Stimulated activated naive CD8-positive, alpha-beta T cell treated with anti-CD3 and anti-CD28 coated beads, Interleukin-15, Interleukin-2, amounts not matched to agents 100 ng/mL and 50 ng/mL, for 24 hours (primary cell): ENCODE data around the gene LMO4.

ENCODE experiments used
- H3K27ac Mint-ChIP-seq: one replicate; pipeline ENCODE4 v1.8.0; 2021; ENCODE audit warnings: mild to moderate bottlenecking, mixed read lengths
- H3K27me3 Mint-ChIP-seq: one replicate; pipeline ENCODE4 v1.8.0; 2021; ENCODE audit warnings: mixed read lengths
- H3K36me3 Mint-ChIP-seq: one replicate; pipeline ENCODE4 v1.8.0; 2021; ENCODE audit warnings: low read depth, mixed read lengths
- H3K4me1 Mint-ChIP-seq: one replicate; pipeline ENCODE4 v1.8.0; 2021; ENCODE audit warnings: low read depth, mixed read lengths
- H3K4me3 Mint-ChIP-seq: one replicate; pipeline ENCODE4 v1.8.0; 2021; ENCODE audit warnings: mild to moderate bottlenecking, mixed read lengths
- H3K9me3 Mint-ChIP-seq: one replicate; pipeline ENCODE4 v1.8.0; 2021; ENCODE audit warnings: mixed read lengths

LMO4 gene

DNA sequence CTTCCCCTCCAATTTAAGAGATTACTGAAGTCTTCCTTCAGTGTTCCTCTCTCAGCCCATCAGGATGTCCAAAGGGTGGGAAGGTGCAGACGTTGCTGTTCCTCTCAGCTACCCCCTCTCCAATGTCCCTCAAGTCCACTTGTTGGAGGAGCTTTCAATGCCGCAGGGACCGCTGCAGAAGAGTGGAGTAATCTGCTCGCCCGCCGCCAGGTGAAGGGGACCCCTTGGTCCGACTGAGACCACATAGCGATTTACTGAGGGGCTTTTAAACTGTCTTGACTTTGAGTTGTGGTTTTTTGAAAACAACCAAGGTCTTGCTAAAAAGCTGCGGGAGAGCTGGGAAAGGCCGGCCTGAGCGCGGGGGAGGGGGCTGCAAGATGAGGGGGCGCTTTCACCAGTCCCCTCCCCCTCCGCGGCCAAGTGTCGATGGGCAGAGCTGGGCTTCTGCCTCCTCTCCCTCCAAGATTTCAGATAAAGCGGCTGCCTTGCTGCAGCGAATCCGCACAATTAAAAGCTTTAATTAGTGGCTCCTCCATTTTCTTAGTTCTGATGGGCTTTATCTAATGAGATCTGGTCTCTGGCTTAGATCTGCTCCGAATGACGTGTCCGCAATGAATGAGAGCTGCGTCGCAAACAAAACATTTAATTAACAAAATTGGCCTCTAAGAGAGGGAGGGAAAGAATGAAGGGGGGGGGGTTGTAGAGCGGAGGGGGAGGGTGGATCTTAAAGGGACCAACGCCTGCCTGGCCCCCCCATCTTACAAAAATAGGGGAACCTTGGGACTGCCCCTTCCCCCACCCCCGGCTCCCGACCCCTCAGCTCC, 5.9 kb downstream of the LMO4 start:
- Mint-ChIP-seq H3K27ac (peak overlapping the region; percentile 96), H3K27me3 (no peaks in the 10 kb centered on the region), H3K4me3 (peak overlapping the region; percentile 84), H3K4me1 (peaks cover 83% of the 10 kb centered on the region), H3K9me3 (no peaks in the 10 kb centered on the region), H3K36me3 (peaks cover 28% of the 10 kb centered on the region)

DNA sequence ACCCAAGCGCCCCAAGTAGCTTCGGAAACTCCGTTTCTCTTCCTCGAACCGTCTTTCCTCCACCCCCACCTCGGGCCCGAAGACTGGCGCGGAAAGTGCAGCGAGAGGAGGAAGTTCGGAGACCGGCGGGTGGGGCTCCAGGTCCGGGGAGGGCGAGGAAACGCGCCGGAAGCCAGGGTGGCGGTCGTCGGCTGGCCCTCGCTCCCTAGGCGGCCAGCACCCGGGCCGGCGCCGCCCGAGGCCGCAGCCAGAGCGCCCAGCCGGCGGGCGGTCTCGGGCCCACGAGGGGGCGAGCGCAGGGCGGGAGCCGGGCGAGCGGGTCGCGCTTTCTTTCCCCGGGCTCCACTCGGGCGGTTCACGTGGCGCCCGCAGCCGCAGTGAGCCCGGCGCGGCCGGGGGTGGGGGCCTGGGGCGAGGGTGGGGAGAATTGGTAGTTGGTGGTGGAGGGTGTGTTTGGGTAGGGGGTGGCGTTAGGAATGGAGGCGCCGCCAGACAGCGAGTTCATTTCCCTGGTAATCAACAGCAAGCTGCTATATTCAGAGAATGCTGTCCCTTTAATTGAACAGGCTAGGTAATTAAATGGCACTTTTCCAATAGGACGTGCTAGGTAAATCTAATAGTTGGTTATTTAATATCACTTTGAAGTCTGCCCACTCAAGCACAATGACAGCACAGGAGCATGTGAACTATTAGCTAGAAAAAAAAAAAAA, 6.7 kb downstream of the LMO4 start:
- Mint-ChIP-seq H3K4me1 (peaks cover 79% of the 10 kb centered on the region), H3K4me3 (peak overlapping the region; percentile 84), H3K27ac (peak overlapping the region; percentile 96), H3K27me3 (no peaks in the 10 kb centered on the region), H3K9me3 (no peaks in the 10 kb centered on the region), H3K36me3 (peaks cover 35% of the 10 kb centered on the region)

DNA sequence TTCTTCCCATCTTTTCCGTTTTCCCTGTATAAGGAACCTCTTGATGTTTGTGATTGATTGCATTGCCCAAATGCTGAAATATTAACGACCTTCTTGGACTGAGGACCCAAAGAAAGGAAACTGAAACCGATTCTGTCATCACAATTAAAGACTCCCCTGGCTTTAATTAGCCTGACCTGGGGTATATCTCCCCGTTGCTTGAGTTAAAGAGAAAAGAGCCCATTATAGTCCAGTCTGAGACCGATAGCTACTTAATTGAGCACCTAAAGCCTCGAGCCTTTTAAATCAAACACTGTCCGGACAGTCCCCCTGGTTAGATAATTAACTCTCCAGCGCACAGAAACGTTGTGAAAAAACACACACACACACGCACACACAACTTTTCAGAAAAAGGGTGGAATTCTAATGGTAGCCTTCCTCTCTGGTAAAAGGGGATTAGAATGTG, 8.0 kb downstream of the LMO4 start:
- peak overlapping the region; percentile 23 for H3K27ac Mint-ChIP-seq
- H3K9me3 Mint-ChIP-seq = no peaks in the 10 kb centered on the region
- peaks cover 70% of the 10 kb centered on the region for H3K4me1 Mint-ChIP-seq
- no peaks in the 10 kb centered on the region for H3K27me3 Mint-ChIP-seq
- H3K4me3 Mint-ChIP-seq = peak overlapping the region; percentile 80
- H3K36me3 Mint-ChIP-seq = peaks cover 49% of the 10 kb centered on the region

DNA sequence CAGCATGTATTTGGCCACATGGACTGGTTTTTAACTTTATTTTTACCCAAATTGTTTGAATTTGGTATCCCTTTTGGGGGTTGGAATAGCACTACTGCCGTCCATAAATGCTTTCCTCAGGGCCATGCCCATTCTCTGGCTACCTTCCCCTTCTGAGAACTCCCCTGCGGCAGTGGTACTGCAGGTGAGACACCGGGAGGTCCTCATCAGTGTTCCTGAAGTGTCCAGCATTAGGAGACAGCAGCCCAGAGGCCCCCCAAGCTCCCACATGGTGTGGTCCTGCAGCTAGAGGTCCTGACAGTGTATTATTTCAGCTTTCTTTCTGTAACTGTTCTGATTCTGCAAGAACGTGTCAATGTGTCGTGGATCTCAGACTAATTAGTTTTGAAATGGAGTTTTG, 8.9 kb downstream of the LMO4 start:
- H3K4me1 Mint-ChIP-seq = peaks cover 61% of the 10 kb centered on the region
- no peaks in the 10 kb centered on the region for H3K27me3 Mint-ChIP-seq
- H3K4me3 Mint-ChIP-seq = no peak overlapping the region
- H3K9me3 Mint-ChIP-seq = no peaks in the 10 kb centered on the region
- H3K36me3 Mint-ChIP-seq = peaks cover 50% of the 10 kb centered on the region
- no peak overlapping the region for H3K27ac Mint-ChIP-seq

DNA sequence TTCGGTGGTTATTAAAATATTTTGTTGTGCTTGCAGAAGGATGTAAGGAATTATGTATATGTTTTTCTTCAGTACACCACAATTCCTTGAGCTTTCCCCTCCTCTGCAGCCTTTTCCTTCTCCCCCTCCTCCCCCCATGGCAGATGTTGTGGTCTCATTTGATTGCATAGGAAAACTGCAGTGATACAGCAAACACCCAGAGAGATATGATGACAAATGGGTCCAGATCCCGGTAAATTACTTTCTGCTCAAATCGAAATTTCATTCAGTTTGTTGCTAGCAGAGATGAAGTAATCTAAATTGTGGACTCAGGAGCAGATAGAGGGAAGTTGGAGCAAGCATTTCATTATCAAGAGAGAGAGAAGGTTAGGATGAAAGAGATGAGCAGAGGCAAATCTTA, 9.9 kb downstream of the LMO4 start:
- Mint-ChIP-seq H3K27me3 (no peaks in the 10 kb centered on the region), H3K9me3 (no peaks in the 10 kb centered on the region), H3K36me3 (peaks cover 50% of the 10 kb centered on the region), H3K4me1 (peaks cover 51% of the 10 kb centered on the region), H3K27ac (no peak overlapping the region), H3K4me3 (no peak overlapping the region)

DNA sequence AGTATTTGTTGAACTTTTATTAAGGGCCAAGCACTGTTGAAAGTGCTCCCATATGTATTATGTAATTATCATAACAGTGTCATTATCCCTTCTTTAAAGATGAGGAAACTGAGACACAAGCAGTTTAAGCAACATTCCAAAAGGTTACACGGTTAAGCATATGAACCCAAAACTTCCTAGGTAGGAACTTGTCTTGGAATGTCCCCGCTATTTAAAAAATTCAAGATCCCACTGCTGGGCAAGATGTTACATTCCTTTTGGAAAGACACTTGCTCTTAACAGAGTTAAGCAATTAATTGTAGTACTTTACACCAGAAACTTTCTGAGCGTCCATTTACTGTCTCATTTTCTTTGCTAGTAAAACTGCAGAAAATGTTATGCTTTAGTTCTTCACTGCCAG, 15.6 kb downstream of the LMO4 start:
- peaks cover 3% of the 10 kb centered on the region for H3K4me1 Mint-ChIP-seq
- H3K27me3 Mint-ChIP-seq = no peaks in the 10 kb centered on the region
- no peak overlapping the region for H3K27ac Mint-ChIP-seq
- no peaks in the 10 kb centered on the region for H3K9me3 Mint-ChIP-seq
- H3K36me3 Mint-ChIP-seq = peaks cover 52% of the 10 kb centered on the region
- H3K4me3 Mint-ChIP-seq = no peak overlapping the region

DNA sequence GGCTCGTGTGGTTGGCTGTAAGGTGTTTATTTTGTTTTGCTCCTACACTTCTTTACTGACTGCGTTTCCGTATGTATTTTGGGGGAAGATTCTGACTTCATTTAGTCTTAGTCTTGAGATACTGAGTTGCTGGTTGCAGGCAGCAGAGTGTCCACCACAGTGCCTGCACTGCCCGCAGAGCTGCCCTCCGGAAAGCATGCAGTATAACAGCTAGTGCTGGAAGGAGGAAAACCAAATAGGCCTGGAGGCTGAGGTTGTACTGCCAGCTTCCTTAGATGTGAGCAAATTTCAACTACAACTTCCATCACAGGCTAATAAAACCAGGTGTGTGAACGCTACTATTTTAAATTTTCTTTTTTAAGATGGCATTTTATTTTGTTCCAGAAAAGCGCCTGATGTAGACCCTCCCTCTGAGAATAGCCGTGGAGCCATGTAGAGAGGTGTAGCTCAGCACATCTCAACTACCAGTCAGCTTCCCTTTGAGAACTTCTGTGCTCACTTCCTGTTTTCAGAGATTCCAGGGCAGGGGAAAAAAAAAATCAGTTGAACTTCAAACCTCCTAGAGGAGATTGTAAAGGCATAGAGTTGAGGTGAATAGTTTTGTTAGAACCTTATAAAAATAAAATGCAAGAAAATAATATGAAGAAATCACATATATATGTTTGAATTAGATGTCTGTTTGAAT, 17.6 kb downstream of the LMO4 start:
- no peak overlapping the region for H3K4me3 Mint-ChIP-seq
- H3K27me3 Mint-ChIP-seq = no peaks in the 10 kb centered on the region
- H3K27ac Mint-ChIP-seq = no peak overlapping the region
- H3K36me3 Mint-ChIP-seq = peaks cover 32% of the 10 kb centered on the region
- no peaks in the 10 kb centered on the region for H3K4me1 Mint-ChIP-seq
- H3K9me3 Mint-ChIP-seq = no peaks in the 10 kb centered on the region

DNA sequence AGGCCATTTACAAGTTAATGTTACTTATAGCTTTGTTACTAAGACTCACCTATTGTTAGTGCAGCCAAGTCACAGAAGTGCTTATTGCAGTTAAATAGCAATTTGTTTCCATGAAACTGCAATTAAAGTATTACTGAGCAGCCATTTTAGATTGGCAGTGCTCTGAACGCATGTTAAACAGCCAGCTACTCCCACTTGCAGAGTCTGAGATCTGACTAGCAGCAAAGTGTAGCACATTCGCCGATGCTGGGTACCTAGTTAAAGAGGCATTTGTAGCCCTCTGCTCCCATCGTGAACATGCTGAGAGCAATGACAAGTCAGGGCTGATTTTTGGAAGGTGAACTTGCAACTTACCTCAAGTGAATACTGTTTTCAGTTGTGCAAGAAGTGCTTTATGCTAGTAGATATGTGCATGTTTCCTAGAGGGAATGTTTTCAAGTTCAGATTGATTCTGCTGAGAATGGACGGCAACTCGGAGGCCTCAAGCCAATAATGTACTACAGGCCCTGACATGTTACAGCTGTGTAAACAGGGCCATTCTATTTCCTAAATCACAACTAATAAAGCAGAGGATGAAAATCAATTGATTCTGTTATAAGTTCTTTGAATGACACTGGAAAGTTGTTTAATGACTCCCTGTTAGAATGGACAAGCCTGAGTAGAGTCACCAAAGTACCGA, 19.8 kb downstream of the LMO4 start:
- Mint-ChIP-seq H3K4me1 (no peaks in the 10 kb centered on the region), H3K36me3 (peaks cover 16% of the 10 kb centered on the region), H3K9me3 (no peaks in the 10 kb centered on the region), H3K27ac (no peak overlapping the region), H3K4me3 (no peak overlapping the region), H3K27me3 (no peaks in the 10 kb centered on the region)

DNA sequence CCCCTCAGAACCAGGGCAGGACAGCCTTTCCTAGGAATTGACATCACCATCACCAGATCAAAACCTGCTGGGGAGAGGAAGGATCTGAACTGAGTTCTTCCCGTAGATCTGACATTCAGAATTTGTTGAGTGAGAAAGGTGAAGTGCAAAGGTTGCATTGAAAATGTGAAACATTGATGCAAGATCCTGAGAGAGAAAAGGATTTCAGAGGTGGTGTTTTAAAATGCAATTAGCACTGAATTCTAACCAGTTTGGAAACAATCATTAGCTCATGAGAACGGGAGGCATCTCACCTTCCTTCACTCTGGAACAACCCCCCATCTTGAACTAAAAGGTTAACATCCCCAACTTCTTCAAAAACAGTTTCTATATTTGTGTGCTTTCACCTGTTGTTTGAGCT, 20.4 kb downstream of the LMO4 start:
- no peaks in the 10 kb centered on the region for H3K9me3 Mint-ChIP-seq
- H3K27me3 Mint-ChIP-seq = no peaks in the 10 kb centered on the region
- H3K4me3 Mint-ChIP-seq = no peak overlapping the region
- H3K4me1 Mint-ChIP-seq = no peaks in the 10 kb centered on the region
- H3K27ac Mint-ChIP-seq = no peak overlapping the region
- H3K36me3 Mint-ChIP-seq = peaks cover 12% of the 10 kb centered on the region

DNA sequence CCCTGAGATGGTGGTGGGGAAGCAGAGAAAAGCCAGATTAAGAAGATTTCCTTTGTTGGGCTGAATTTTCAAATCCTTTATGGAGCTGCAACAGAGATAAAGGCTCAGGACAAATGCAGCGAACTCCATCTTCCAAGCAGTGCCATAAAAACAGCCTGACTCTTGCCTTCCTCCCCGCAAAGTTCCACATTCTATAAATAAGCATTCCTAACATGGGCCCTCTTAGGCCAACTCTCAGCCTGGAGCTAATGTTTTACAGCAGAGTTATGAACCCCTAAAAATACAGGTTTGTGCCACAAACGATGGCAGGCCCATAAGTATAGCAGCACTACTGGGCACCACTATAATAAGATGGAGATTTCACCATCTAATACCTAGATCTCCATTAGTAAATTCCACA, 27.2 kb downstream of the LMO4 start:
- H3K27me3 Mint-ChIP-seq = no peaks in the 10 kb centered on the region
- H3K4me3 Mint-ChIP-seq = no peak overlapping the region
- no peaks in the 10 kb centered on the region for H3K9me3 Mint-ChIP-seq
- H3K27ac Mint-ChIP-seq = no peak overlapping the region
- H3K4me1 Mint-ChIP-seq = no peaks in the 10 kb centered on the region
- peaks cover 4% of the 10 kb centered on the region for H3K36me3 Mint-ChIP-seq

DNA sequence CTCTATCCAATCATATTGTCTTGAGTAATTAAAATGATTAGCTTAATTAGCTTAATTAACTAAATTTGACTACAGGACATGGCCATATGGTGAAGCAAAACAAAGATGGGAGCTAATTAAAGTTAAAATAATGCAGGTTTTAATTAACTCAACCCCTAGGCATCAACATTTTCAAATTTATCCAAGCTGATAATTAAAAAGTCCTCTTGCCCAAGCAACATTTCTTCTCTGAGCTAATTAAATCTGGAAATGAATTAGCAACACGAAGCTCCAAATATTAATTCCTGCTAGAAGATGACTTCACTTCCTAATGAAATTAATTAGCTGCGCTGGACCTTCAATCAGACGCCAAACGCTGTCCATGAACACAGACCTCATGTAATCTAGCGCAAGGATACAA, 27.9 kb downstream of the LMO4 start:
- Mint-ChIP-seq H3K36me3 (peaks cover 4% of the 10 kb centered on the region), H3K9me3 (no peaks in the 10 kb centered on the region), H3K4me3 (no peak overlapping the region)

DNA sequence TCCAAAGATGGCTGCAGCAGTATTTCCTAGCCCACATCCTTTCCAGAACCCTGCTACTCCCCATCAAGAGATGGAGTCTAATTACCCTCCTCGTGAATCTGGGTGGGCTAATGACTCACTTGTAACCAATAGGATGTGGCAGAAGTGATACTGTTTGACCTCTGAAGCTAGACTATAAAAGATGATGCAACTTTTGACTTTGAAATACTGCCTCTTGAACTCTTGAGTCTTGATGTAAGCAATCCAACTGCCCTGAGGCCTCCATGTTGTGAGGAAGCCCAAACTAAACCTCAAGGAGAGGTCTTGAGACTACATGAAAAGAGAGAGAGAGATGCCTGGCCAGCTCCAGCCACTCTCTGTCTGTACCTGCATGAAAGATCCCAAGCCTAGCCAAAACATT, 29.5 kb downstream of the LMO4 start:
- peaks cover 4% of the 10 kb centered on the region for H3K36me3 Mint-ChIP-seq
- H3K4me3 Mint-ChIP-seq = no peak overlapping the region

More for the DNA sequence above, 27.9 kb downstream of the LMO4 start:
- H3K27me3 Mint-ChIP-seq = no peaks in the 10 kb centered on the region
- no peaks in the 10 kb centered on the region for H3K4me1 Mint-ChIP-seq
- H3K27ac Mint-ChIP-seq = no peak overlapping the region

DNA sequence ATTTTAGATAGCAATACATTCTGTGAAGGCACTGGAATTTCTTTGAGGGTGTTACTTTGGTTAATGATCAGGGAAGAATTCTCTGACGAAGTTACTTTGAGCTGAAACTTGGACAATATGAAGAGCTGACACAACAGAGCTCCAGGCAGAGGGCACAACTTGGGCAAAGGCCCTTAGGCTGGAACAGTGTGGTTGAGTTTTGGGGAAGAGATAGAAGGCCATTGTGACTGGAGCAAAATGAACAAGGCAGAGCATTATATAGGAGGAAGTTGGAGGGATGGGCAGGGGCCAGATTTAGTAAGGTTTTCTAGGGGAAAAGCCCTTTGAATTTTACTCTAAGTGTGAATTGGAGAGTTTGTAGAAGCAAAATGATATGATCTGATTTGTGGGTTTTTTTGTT, 30.9 kb downstream of the LMO4 start:
- no peaks in the 10 kb centered on the region for H3K9me3 Mint-ChIP-seq
- H3K27ac Mint-ChIP-seq = no peak overlapping the region
- no peaks in the 10 kb centered on the region for H3K27me3 Mint-ChIP-seq
- peaks cover 4% of the 10 kb centered on the region for H3K36me3 Mint-ChIP-seq
- no peak overlapping the region for H3K4me3 Mint-ChIP-seq
- no peaks in the 10 kb centered on the region for H3K4me1 Mint-ChIP-seq

More for the DNA sequence above, 29.5 kb downstream of the LMO4 start:
- H3K27me3 Mint-ChIP-seq = no peaks in the 10 kb centered on the region
- H3K27ac Mint-ChIP-seq = no peak overlapping the region
- no peaks in the 10 kb centered on the region for H3K4me1 Mint-ChIP-seq
- H3K9me3 Mint-ChIP-seq = no peaks in the 10 kb centered on the region

DNA sequence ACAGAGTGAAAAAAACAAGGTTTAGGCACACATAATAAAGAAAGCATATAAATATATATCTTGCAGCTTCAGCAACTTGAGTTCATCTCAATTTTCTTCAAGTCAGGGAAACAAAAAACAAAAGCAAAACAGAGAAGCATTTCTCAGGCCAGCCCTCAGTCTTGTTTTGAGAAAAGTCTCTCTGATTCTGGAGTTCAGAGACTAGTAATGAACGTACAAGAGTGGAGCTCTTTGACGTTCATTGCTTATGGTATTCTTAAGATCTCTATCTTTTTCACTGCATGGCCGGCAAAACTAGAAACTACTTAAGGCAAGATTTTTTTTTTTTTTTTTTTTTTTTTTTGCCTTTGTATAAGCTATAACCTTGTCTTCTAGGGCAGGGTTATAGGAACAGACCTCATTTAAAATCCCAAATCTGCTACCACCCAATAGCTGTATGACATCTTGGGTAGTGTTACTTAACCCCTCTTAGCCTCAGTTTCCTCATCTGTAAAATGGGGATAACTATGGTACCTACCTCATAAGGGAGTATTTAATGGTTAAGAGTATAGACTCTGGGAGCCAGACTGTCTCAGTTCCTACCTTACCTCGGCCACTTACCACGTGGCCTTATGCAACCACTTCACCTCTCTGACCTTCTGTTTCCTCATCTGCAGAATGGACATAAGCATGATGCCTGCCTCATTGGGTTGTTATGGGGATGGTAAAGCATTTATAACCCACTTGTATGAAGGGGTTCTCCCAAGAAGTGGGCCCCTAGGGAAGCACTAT, 33.6 kb downstream of the LMO4 start:
- no peaks in the 10 kb centered on the region for H3K4me1 Mint-ChIP-seq
- H3K27ac Mint-ChIP-seq = no peak overlapping the region
- no peak overlapping the region for H3K4me3 Mint-ChIP-seq
- H3K9me3 Mint-ChIP-seq = no peaks in the 10 kb centered on the region
- no peaks in the 10 kb centered on the region for H3K27me3 Mint-ChIP-seq
- H3K36me3 Mint-ChIP-seq = peaks cover 4% of the 10 kb centered on the region
